Heart right ventricle (tissue), 16 donors: Measurements from ENCODE around the gene PKDCC. TPM values are rescaled to one million over a fixed set of nuclear protein-coding genes. Genes with fewer than 3 reads are reported as not detected.

ENCODE experiments used
- ATAC-seq, 8 donors: fragments of 200-7000 bp; cut with Tn5 transposase; one replicate each; pipeline ENCODE4 v1.9.1; 2020; ENCODE audit warnings: mild to moderate bottlenecking in 8 of 8, moderate library complexity in 8 of 8, moderate number of reproducible peaks in 1 of 8
- DNase-seq, 2 donors: peaks; one replicate each; pipeline ENCODE4 v3.0.0-alpha.2; 2020
- H3K27ac ChIP-seq, 10 donors: fragments of 200-600 bp; sonication (generic) in 2 of 10; one replicate each; pipeline versions ENCODE4 v1.5.0 to v1.8.0; 2020 to 2022; ENCODE audit warnings: mild to moderate bottlenecking in 3 of 10
- H3K27me3 ChIP-seq, 7 donors: fragments of 200-600 bp; one replicate each; pipeline ENCODE4 v1.8.0; 2021 to 2022; ENCODE audit warnings: mild to moderate bottlenecking in 2 of 7
- H3K36me3 ChIP-seq, 9 donors: fragments of 200-600 bp; sonication (generic) in 1 of 9; one replicate each; pipeline versions ENCODE4 v1.5.0 to v1.8.0; 2020 to 2022; ENCODE audit warnings: mild to moderate bottlenecking in 2 of 9
- H3K4me1 ChIP-seq, 9 donors: fragments of 200-600 bp; sonication (generic) in 1 of 9; one replicate each; pipeline versions ENCODE4 v1.5.0 to v1.8.0; 2020 to 2022; ENCODE audit warnings: mild to moderate bottlenecking in 4 of 9
- H3K4me3 ChIP-seq, 10 donors: fragments of 200-600 bp; sonication (generic) in 2 of 10; one replicate each; pipeline versions ENCODE4 v1.5.0 to v1.8.0; 2020 to 2022; ENCODE audit warnings: mild to moderate bottlenecking in 7 of 10, moderate library complexity in 2 of 10
- H3K9me3 ChIP-seq, 11 donors: fragments of 200-600 bp in 10 of 11; sonication (generic) in 2 of 11; one replicate each; pipeline versions ENCODE4 v1.5.0 to v1.8.0; 2013 to 2022; ENCODE audit warnings: mild to moderate bottlenecking in 2 of 11, control low read depth in 1 of 11, moderate library complexity in 1 of 11
- WGBS, 2 donors: extraction: QIAGEN DNeasy Blood & Tissue Kit; methylation state at CpG; one replicate each; pipeline ENCODE4 v1.1.7; 2013; ENCODE audit warnings: inconsistent platforms in 1 of 2; 5-methylcytosine and 5-hydroxymethylcytosine counted together
- intact Hi-C, 10 donors: fragments of 100-400 bp; cut with DNase I; formaldehyde crosslinking; loops; one replicate each; pipeline versions ENCODE4 v1.11.1 to v1.14.2; 2022
- polyA plus RNA-seq, 2 donors: library from polyadenylated mRNA; stranded (reverse); fragments of 200-250 nt; gene quantifications; one replicate each; pipeline ENCODE4 v1.2.3, GENCODE V29; 2013
- total RNA-seq, 10 donors: library from RNA; stranded (reverse); fragmentation: NEBNext Ultra II Directional in 3 of 10; extraction: Animal tissue kit (Norgen Biotek cat#: 25700) in 3 of 10; gene quantifications; one replicate each; pipeline versions ENCODE4 v1.2.1 to v1.2.4, GENCODE V29; 2021 to 2023
- TF ChIP-seq, protein P1 (sequence below), 9 donors: fragments of 200-600 bp; sonication (generic) in 2 of 9; IDR thresholded peaks; one replicate each; pipeline versions ENCODE4 v1.5.0 to v1.8.0; 2021 to 2022; ENCODE audit warnings: antibody characterized with exemption in 9 of 9, mild to moderate bottlenecking in 5 of 9, moderate library complexity in 1 of 9
- donor health status: Arrhythmogenic right ventricular cardiomyopathy.
- donor health status: ischemic (EF 13 %, LVEDD 7.1; RV severe dilation, severe dysfunction).
- donor health status: healthy with polysubstance abuse.
- donor health status: DM: no; HTN: yes; CAD: no.
- donor health status: DM: no; HTN: no; CAD: no.
- donor health status: ischemic (EF 25% LVEDD 6.9; RV normal size, moderate dysfunction).
- donor health status: ischemic (EF 25% LVEDD 5.7; RV mildly dilated, moderate dysfunction).
- donor health status: healthy.
- donor health status: DM: yes; HTN: yes; CAD: no.
- donor health status: Ischemic cardiomyopathy.
- donor health status: ischemic (EF 35%, LVEDD 5.7; RV mildly dilated, moderate dysfunction).
- donor health status: nonischemic (EF 11% LVEDD 7.7; RV severe dilation, severe dysfunction).
- donor health status: DM: yes; HTN: yes; CAD: no.
- donor health status: PGD.
- donor health status: ischemic (EF 29% LVEDD 5.4; RV normal size, mild dysfunction).
- donor health status: nonischemic (EF 23%, LVEDD 6.1; RV moderate dilation, normal function).

PKDCC gene
- total and polyA plus RNA-seq, 12 donors: 25.1 to 263 (median 51.4) TPM

DNA sequence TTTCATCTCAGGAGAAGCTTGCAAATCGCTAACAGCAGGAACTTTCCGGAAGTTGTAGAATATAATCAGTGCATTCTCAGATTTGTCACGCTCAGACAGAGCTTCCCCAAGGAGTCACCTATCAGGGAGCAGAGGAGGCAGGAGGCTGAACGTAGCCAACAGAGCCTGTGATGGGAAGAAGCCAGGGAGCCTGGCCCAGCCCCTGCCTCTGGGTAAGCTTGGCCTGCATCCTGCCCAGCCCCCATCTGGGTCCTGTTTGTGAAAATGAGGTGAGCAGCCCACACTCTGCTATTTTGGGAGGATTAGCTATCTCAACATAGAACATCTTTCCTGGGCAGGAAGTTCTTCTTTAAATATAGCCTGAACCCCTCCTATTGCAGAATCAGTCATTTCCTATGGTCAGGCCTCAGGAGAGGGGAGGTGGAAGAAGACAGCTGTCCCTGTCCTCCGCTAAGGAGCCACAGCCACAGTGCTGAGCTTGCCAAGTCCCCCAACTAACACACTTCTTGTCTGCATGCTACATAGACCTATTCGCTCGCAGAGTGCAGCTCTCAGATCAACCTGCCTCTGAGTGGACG lies 19.2 kb upstream of the PKDCC start:
- no peaks in the 10 kb centered on the region for H3K27me3 ChIP-seq
- intact Hi-C loops: no loop called here
- H3K9me3 ChIP-seq: no peaks in the 10 kb centered on the region
- H3K36me3 ChIP-seq: no peaks in the 10 kb centered on the region
- no peak overlapping the region for H3K4me3 ChIP-seq
- ATAC-seq (peak; percentile 31 to 70 (median 50)), DNase-seq (peak in 1 of 2 donors; percentile 48)
- peaks cover 13 to 60% (median 29%) of the 10 kb centered on the region in 9 donors for H3K4me1 ChIP-seq
- H3K27ac ChIP-seq: peak overlapping the region in 8 of 10 donors; percentile 16 to 73 (median 50)
- TF ChIP-seq, protein P1, sequence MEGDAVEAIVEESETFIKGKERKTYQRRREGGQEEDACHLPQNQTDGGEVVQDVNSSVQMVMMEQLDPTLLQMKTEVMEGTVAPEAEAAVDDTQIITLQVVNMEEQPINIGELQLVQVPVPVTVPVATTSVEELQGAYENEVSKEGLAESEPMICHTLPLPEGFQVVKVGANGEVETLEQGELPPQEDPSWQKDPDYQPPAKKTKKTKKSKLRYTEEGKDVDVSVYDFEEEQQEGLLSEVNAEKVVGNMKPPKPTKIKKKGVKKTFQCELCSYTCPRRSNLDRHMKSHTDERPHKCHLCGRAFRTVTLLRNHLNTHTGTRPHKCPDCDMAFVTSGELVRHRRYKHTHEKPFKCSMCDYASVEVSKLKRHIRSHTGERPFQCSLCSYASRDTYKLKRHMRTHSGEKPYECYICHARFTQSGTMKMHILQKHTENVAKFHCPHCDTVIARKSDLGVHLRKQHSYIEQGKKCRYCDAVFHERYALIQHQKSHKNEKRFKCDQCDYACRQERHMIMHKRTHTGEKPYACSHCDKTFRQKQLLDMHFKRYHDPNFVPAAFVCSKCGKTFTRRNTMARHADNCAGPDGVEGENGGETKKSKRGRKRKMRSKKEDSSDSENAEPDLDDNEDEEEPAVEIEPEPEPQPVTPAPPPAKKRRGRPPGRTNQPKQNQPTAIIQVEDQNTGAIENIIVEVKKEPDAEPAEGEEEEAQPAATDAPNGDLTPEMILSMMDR (IDR thresholded peaks at IDR 0.05): no peak
- 39 to 55% methylated on average over 8 of the region's 8 CpGs for WGBS, 2 donors

DNA sequence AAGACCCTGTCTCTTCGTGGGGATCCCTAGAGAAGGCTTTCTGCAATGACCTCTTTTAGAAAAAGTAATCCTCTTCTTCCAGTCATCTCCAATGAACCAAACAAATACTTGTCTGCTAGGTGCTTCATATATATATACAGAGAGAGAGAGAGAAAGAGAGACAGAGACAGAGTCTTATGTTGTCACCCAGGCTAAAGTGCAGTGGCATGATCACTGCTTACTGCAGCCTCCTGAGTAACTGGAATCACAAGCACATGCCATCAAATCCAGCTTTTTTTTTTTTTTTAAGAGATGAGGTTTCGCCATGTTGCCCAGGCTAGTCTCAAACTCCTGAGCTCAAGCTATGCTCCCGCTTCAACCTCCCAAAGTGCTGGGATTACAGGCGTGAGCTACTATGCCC lies 18.6 kb upstream of the PKDCC start:
- no peak for DNase-seq
- H3K36me3 ChIP-seq: no peaks in the 10 kb centered on the region
- H3K4me1 ChIP-seq: peaks cover 13 to 56% (median 29%) of the 10 kb centered on the region in 9 donors
- H3K9me3 ChIP-seq: no peaks in the 10 kb centered on the region
- TF ChIP-seq, protein P1 (IDR thresholded peaks at IDR 0.05): no peak
- WGBS, 2 donors: 89% methylated on average over 4 of the region's 4 CpGs
- intact Hi-C loops: no loop called here
- H3K27ac ChIP-seq: peak overlapping the region in 4 of 10 donors; percentile 45 to 73 (median 64)
- ATAC-seq: no peak
- no peaks in the 10 kb centered on the region for H3K27me3 ChIP-seq
- no peak overlapping the region for H3K4me3 ChIP-seq

DNA sequence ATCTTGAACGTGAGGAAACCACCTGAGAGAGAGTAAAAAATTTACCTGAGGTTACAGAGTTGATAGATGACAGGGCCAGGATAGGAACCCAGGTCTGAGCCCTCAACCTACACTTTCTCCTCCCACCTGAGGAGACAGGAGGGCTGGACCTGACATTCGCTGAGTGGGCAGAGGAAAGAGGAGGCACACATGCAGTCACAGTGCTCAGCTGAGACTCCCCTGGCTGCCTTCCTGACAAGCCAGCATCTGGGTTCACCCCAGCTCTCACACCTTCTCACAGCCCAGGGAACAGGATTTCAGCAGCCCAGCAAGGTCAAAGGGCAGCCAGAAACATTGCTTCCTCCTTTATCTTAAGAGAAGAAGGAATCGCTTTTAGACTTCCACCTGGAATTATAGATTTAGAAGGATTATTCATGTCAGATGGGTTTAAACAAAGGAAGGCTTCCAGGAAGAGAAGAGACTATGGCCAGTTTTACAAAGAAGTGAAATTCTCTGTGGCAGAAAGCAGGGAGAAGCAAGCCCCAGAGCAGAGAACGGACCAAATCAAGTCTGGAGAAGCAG lies 18.1 kb upstream of the PKDCC start:
- peak overlapping the region in 2 of 10 donors; percentile 15 to 71 for H3K27ac ChIP-seq
- H3K4me3 ChIP-seq: no peak overlapping the region
- DNase-seq (no peak), ATAC-seq (no peak)
- intact Hi-C loops: no loop called here
- H3K9me3 ChIP-seq: no peaks in the 10 kb centered on the region
- H3K27me3 ChIP-seq: no peaks in the 10 kb centered on the region
- no peaks in the 10 kb centered on the region for H3K36me3 ChIP-seq
- TF ChIP-seq, protein P1 (IDR thresholded peaks at IDR 0.05): no peak
- H3K4me1 ChIP-seq: peaks cover 13 to 51% (median 25%) of the 10 kb centered on the region in 9 donors
- 84 to 85% methylated on average over 4 of the region's 4 CpGs for WGBS, 2 donors

DNA sequence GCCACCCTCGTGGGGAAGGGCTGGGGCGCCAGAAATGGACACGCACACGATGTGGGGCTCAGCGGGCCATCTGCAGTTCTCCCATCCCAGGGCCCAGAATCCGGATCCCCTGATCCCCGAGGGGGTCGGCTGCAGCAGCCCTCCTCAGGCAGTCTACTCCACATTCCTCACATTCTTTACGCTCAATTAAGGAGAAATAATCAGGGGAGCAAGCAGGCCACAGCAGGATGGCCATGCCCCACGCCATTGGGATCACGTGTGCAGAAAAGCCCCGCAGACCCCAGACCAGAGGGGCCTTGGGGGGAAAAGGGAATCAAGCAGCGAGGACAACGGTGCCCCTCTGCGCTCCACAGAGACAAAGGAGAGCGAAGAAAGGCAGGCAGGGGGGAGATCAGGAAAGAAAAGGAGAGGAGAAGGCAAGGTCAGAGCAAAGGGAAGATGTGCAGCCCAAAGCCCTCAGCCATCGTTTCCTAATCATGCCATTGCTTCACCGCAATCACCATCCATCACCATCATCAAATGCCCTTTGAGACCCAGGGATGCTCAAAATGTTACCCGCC lies 17.5 kb upstream of the PKDCC start:
- no peak for ATAC-seq
- 82 to 84% methylated on average over 19 of the region's 19 CpGs for WGBS, 2 donors
- intact Hi-C loops: no loop called here

More for the DNA sequence above, 17.5 kb upstream of the PKDCC start:
- no peak for DNase-seq
- Histone ChIP-seq H3K4me3 (no peak overlapping the region), H3K9me3 (no peaks in the 10 kb centered on the region), H3K36me3 (no peaks in the 10 kb centered on the region), H3K27ac (no peak overlapping the region), H3K27me3 (no peaks in the 10 kb centered on the region), H3K4me1 (peaks cover 10 to 45% (median 20%) of the 10 kb centered on the region in 9 donors)
- TF ChIP-seq, protein P1 (IDR thresholded peaks at IDR 0.05): no peak
